HG03520 (cell line): ENCODE data around the gene ALKBH2.
A peak's percentile ranks its signal among the peaks of the same experiment; 100 is the strongest.

Source experiments
- ATAC-seq: cut with Tn5 transposase; IDR thresholded peaks from one replicate; pipeline ENCODE4 v1.9.1; 2021; ENCODE audit warnings: mild to moderate bottlenecking, moderate library complexity; ENCODE audit not compliant: unreplicated experiment

ALKBH2 gene

GRCh38 chr12:109093022-109093918 is at the start of gene ALKBH2:
TSS of gene ALKBH2 (minus strand) at chr12:109093472. CDS start at chr12:109092786, 686 bp downstream.
- peak; percentile 58 for ATAC-seq

- ATAC-seq = no peak
Observed at GRCh38 chr12:109140560-109140959, 47.3 kb upstream of the ALKBH2 start.

- ATAC-seq = no peak
Observed at GRCh38 chr12:109139791-109140190, 46.5 kb upstream of the ALKBH2 start.

- no peak for ATAC-seq
Observed at GRCh38 chr12:109139360-109139759, 46.1 kb upstream of the ALKBH2 start.

- ATAC-seq = no peak
Observed at GRCh38 chr12:109137055-109137454, 43.8 kb upstream of the ALKBH2 start.

- ATAC-seq = no peak
Observed at GRCh38 chr12:109134186-109134917, 41.1 kb upstream of the ALKBH2 start.

GRCh38 chr12:109131154-109132050 is 38.1 kb upstream of the ALKBH2 start:
- no peak for ATAC-seq

GRCh38 chr12:109130297-109131153 is 37.3 kb upstream of the ALKBH2 start:
- no peak for ATAC-seq

- no peak for ATAC-seq
Observed at GRCh38 chr12:109127533-109128242, 34.4 kb upstream of the ALKBH2 start.

GRCh38 chr12:109126784-109127183 is 33.5 kb upstream of the ALKBH2 start:
- no peak for ATAC-seq

- ATAC-seq = no peak
Observed at GRCh38 chr12:109125791-109126190, 32.5 kb upstream of the ALKBH2 start.

GRCh38 chr12:109124878-109125648 is 31.8 kb upstream of the ALKBH2 start:
- no peak for ATAC-seq

- ATAC-seq = no peak
Observed at GRCh38 chr12:109121346-109121880, 28.1 kb upstream of the ALKBH2 start.

GRCh38 chr12:109120557-109120956 is 27.3 kb upstream of the ALKBH2 start:
- no peak for ATAC-seq

GRCh38 chr12:109120095-109120494 is 26.8 kb upstream of the ALKBH2 start:
- no peak for ATAC-seq

- ATAC-seq = no peak
Observed at GRCh38 chr12:109116611-109116949, 23.3 kb upstream of the ALKBH2 start.

GRCh38 chr12:109115758-109116610 is 22.7 kb upstream of the ALKBH2 start, which contains the start of gene ACACB:
TSS of gene ACACB (plus strand) at chr12:109116587. CDS start at chr12:109139406, 22,819 bp downstream.
- ATAC-seq = no peak

- ATAC-seq = no peak
Observed at GRCh38 chr12:109115404-109115757, 22.1 kb upstream of the ALKBH2 start.
